HEK293 (cell line): ENCODE results near the gene TRIM9.

ENCODE experiments used
- CTCF ChIP-seq: fragments of 450-650 bp; formaldehyde crosslinking; IDR thresholded peaks from 2 replicates; pipeline ENCODE4 v1.5.1; 2016; ENCODE audit warnings: missing biosample characterization, missing genetic modification characterization
- ELK4 ChIP-seq: IDR thresholded peaks from 2 replicates; pipeline ENCODE4 v1.6.1; 2011; ENCODE audit warnings: mild to moderate bottlenecking, low read depth, low read length, borderline replicate concordance
- REST ChIP-seq: fragments of 450-650 bp; formaldehyde crosslinking; IDR thresholded peaks from 2 replicates; pipeline ENCODE4 v1.5.1; 2016; ENCODE audit warnings: missing biosample characterization, missing genetic modification characterization
- SALL2 ChIP-seq: fragments of 450-650 bp; formaldehyde crosslinking; IDR thresholded peaks from 2 replicates; pipeline ENCODE4 v1.5.0; 2017; ENCODE audit warnings: missing biosample characterization, mild to moderate bottlenecking, missing genetic modification characterization, borderline replicate concordance
- TCF7L2 ChIP-seq: IDR thresholded peaks from 2 replicates; pipeline ENCODE4 v1.6.1; 2011; ENCODE audit warnings: low read depth, mild to moderate bottlenecking, inconsistent platforms, low read length, moderate library complexity, borderline replicate concordance
- YY1 ChIP-seq: fragments of 450-650 bp; formaldehyde crosslinking; IDR thresholded peaks from 2 replicates; pipeline ENCODE4 v1.5.1; 2018; ENCODE audit warnings: missing biosample characterization, missing genetic modification characterization
- ZBTB7A ChIP-seq: fragments of 450-650 bp; formaldehyde crosslinking; IDR thresholded peaks from 2 replicates; pipeline ENCODE4 v1.5.1; 2016; ENCODE audit warnings: low read depth, missing biosample characterization, missing genetic modification characterization
- ZNF121 ChIP-seq: fragments of 450-650 bp; formaldehyde crosslinking; IDR thresholded peaks from 2 replicates; pipeline ENCODE4 v1.5.1; 2016; ENCODE audit warnings: missing biosample characterization, missing genetic modification characterization
- ZNF26 ChIP-seq: fragments of 450-650 bp; formaldehyde crosslinking; IDR thresholded peaks from 2 replicates; pipeline ENCODE4 v1.5.1; 2016; ENCODE audit warnings: missing biosample characterization, missing genetic modification characterization
- ZNF362 ChIP-seq: fragments of 450-650 bp; formaldehyde crosslinking; IDR thresholded peaks from 2 replicates; pipeline ENCODE4 v1.5.1; 2016; ENCODE audit warnings: missing biosample characterization, missing genetic modification characterization
- ZNF473 ChIP-seq: fragments of 450-650 bp; formaldehyde crosslinking; IDR thresholded peaks from 2 replicates; pipeline ENCODE4 v1.5.1; 2017; ENCODE audit warnings: missing biosample characterization, missing genetic modification characterization
- ZNF660 ChIP-seq: fragments of 450-650 bp; IDR thresholded peaks from 2 replicates; pipeline ENCODE4 v1.5.1; 2018; ENCODE audit warnings: missing biosample characterization, mild to moderate bottlenecking, missing genetic modification characterization

GRCh38 chr14:50974118-50974517, 120.8 kb downstream of the TRIM9 start:
- TF ChIP-seq CTCF (tag by site-specific recombination), result no peak
- TF ChIP-seq ZNF121 (tag by site-specific recombination), result no peak
- no peak for TF ChIP-seq ZNF26 (tag by site-specific recombination)
- TF ChIP-seq TCF7L2, result no peak
- no peak for TF ChIP-seq ZNF362 (tag by site-specific recombination)
- no peak for TF ChIP-seq ZNF473 (tag by site-specific recombination)
- no peak for TF ChIP-seq YY1 (tag by site-specific recombination)
- no peak for TF ChIP-seq SALL2 (tag by site-specific recombination)
- no peak for TF ChIP-seq ZBTB7A (tag by site-specific recombination)
- no peak for TF ChIP-seq ELK4
- no peak for TF ChIP-seq REST
- no peak for TF ChIP-seq ZNF660
